HepG2 (cell line): ENCODE measurements around the gene EEF1E1. TPM values are rescaled to one million over a fixed set of nuclear protein-coding genes. Genes with fewer than 3 reads are reported as not detected.

ENCODE experiments used
- ATAC-seq: fragments of 200-7000 bp; cut with Tn5 transposase; 3 replicates; pipeline ENCODE4 v1.9.1; 2020; ENCODE audit warnings: mild to moderate bottlenecking, moderate library complexity
- BruUV-seq: library from RNA; stranded (reverse); fragments of 400-500 nt; replicated peaks from 2 replicates; lab custom pipeline; 2021; lab: Mats Ljungman, UMichigan
- CTCF ChIA-PET: fragments of 300-600 bp; formaldehyde crosslinking; extraction: SDS; loops from one replicate; lab custom pipeline; 2021; ENCODE audit warnings: low total read pairs, inconsistent platforms, low intra/inter-chr PET ratio; lab: Yijun Ruan, JAX
- POLR2A ChIA-PET: fragments of 350-600 bp; sonication (Branson Sonifier 250); formaldehyde crosslinking; loops from one replicate; lab custom pipeline; 2020; ENCODE audit warnings: antibody characterized with exemption, inconsistent platforms; lab: Yijun Ruan, JAX
- DNase-seq: peaks from one replicate; pipeline ENCODE4 v3.0.0-alpha.2; 2015; ENCODE audit warnings: low spot score
- FAIRE-seq: peaks from 3 replicates; lab custom pipeline; 2011; peaks lifted over from hg19 to GRCh38; lab: Jason Lieb, UNC
- H2AFZ ChIP-seq: one replicate; pipeline ENCODE4 v1.6.1; 2011; ENCODE audit warnings: low read length, inconsistent platforms
- H3K27ac ChIP-seq: fragments of 300-600 bp; 3 replicates; pipeline ENCODE4 v1.8.0; 2011; ENCODE audit warnings: mixed run types, mild to moderate bottlenecking, mixed read lengths, low read length, inconsistent platforms; ENCODE audit not compliant: insufficient read depth; ENCODE audit errors: extremely low read length
- H3K27me3 ChIP-seq, 2 experiments: fragments of 200-600 bp in 1 of 2; 2 replicates in 1 of 2; 3 replicates in 1 of 2; pipeline versions ENCODE4 v1.6.0 to v1.8.0; 2011; ENCODE audit warnings: low read length in 2 of 2, mild to moderate bottlenecking in 2 of 2, moderate library complexity in 2 of 2, inconsistent platforms in 1 of 2; ENCODE audit not compliant: insufficient read depth in 2 of 2, control insufficient read depth in 1 of 2
- H3K36me3 ChIP-seq, 2 experiments: fragments of 200-600 bp in 1 of 2; replicated peaks in 1 of 2; 2 replicates in 1 of 2; 3 replicates in 1 of 2; pipeline versions ENCODE4 v1.5.1 to v1.8.0; 2011; ENCODE audit warnings: low read length in 2 of 2, inconsistent platforms in 1 of 2; ENCODE audit not compliant: insufficient read depth in 2 of 2, control insufficient read depth in 1 of 2
- H3K4me1 ChIP-seq: 2 replicates; pipeline ENCODE4 v1.5.1; 2012; ENCODE audit warnings: low read length, inconsistent platforms; ENCODE audit not compliant: insufficient read depth
- H3K4me2 ChIP-seq: 2 replicates; pipeline ENCODE4 v1.6.0; 2011; ENCODE audit warnings: low read depth, low read length, inconsistent platforms
- H3K4me3 ChIP-seq, 3 experiments: fragments of 200-600 bp in 1 of 3; sonication (generic), shearing (Covaris generic) in 1 of 3; replicated peaks in 1 of 3; 2 replicates each; pipeline ENCODE4 v1.5.1; 2011 to 2016; ENCODE audit warnings: low read length in 3 of 3, inconsistent platforms in 2 of 3, low read depth in 2 of 3, mild to moderate bottlenecking in 2 of 3, control low read depth in 1 of 3, mixed read lengths in 1 of 3; ENCODE audit not compliant: insufficient read depth in 1 of 3
- H3K79me2 ChIP-seq: one replicate; pipeline ENCODE4 v1.6.1; 2011; ENCODE audit warnings: low read length, inconsistent platforms; ENCODE audit not compliant: insufficient read depth
- H3K9ac ChIP-seq: 2 replicates; pipeline ENCODE4 v1.6.0; 2011; ENCODE audit warnings: mild to moderate bottlenecking, low read depth, low read length, inconsistent platforms; ENCODE audit not compliant: insufficient read depth
- H3K9me3 ChIP-seq: 2 replicates; pipeline ENCODE4 v1.5.1; 2012; ENCODE audit warnings: mild to moderate bottlenecking, low read length
- H4K20me1 ChIP-seq: 2 replicates; pipeline ENCODE4 v1.6.0; 2011; ENCODE audit warnings: inconsistent platforms, mild to moderate bottlenecking, low read length, moderate library complexity; ENCODE audit not compliant: insufficient read depth
- ARNT ChIP-seq: fragments of 450-650 bp; IDR thresholded peaks from 2 replicates; pipeline ENCODE4 v1.6.1; 2017
- ATF1 ChIP-seq: IDR thresholded peaks from 2 replicates; pipeline ENCODE4 v1.6.1; 2016; ENCODE audit warnings: mild to moderate bottlenecking, control low read depth
- ESRRA ChIP-seq: sonication (generic); formaldehyde crosslinking; IDR thresholded peaks from 2 replicates; pipeline ENCODE4 v1.5.1; 2020; ENCODE audit warnings: mild to moderate bottlenecking, low read depth, missing genetic modification reagents
- FOXM1 ChIP-seq: sonication (generic); formaldehyde crosslinking; IDR thresholded peaks from 2 replicates; pipeline ENCODE4 v1.5.0; 2020; ENCODE audit warnings: missing genetic modification reagents
- KAT7 ChIP-seq: IDR thresholded peaks from 2 replicates; pipeline ENCODE4 v1.6.1; 2018; ENCODE audit warnings: borderline replicate concordance, missing compliant biosample characterization
- KDM5B ChIP-seq: sonication (generic); formaldehyde crosslinking; IDR thresholded peaks from 2 replicates; pipeline ENCODE4 v1.4.0; 2020; ENCODE audit warnings: missing genetic modification reagents, mild to moderate bottlenecking, borderline replicate concordance
- KMT2B ChIP-seq: IDR thresholded peaks from 2 replicates; pipeline ENCODE4 v1.6.1; 2016; ENCODE audit warnings: missing genetic modification reagents, missing compliant biosample characterization
- MED1 ChIP-seq: sonication (generic); formaldehyde crosslinking; IDR thresholded peaks from 2 replicates; pipeline ENCODE4 v1.4.0; 2020; ENCODE audit warnings: missing genetic modification reagents
- ZFAT ChIP-seq: sonication (generic); formaldehyde crosslinking; conservative IDR thresholded peaks from 2 replicates; pipeline ENCODE4 v1.8.1; 2023; ENCODE audit warnings: missing genetic modification reagents, inconsistent platforms
- ZFP41 ChIP-seq: sonication (generic); formaldehyde crosslinking; IDR thresholded peaks from 2 replicates; pipeline ENCODE4 v1.4.0; 2020; ENCODE audit warnings: mild to moderate bottlenecking, missing genetic modification reagents, borderline replicate concordance
- ZIK1 ChIP-seq: sonication (generic); formaldehyde crosslinking; IDR thresholded peaks from 2 replicates; pipeline ENCODE4 v1.5.0; 2020; ENCODE audit warnings: mild to moderate bottlenecking, low read depth, missing genetic modification reagents, borderline replicate concordance
- ZNF234 ChIP-seq: sonication (generic); formaldehyde crosslinking; conservative IDR thresholded peaks from 2 replicates; pipeline ENCODE4 v1.5.1; 2020; ENCODE audit warnings: mild to moderate bottlenecking, missing genetic modification reagents
- ZNF253 ChIP-seq: sonication (generic); formaldehyde crosslinking; IDR thresholded peaks from 2 replicates; pipeline ENCODE4 v1.8.0; 2022; ENCODE audit warnings: mild to moderate bottlenecking, missing genetic modification reagents, borderline replicate concordance
- ZNF264 ChIP-seq: sonication (generic); formaldehyde crosslinking; IDR thresholded peaks from 2 replicates; pipeline ENCODE4 v1.4.0; 2020; ENCODE audit warnings: missing genetic modification reagents
- ZNF530 ChIP-seq: sonication (generic); formaldehyde crosslinking; IDR thresholded peaks from 2 replicates; pipeline ENCODE4 v1.5.0; 2020; ENCODE audit warnings: low read depth, mild to moderate bottlenecking, missing genetic modification reagents
- ZNF556 ChIP-seq: sonication (generic); formaldehyde crosslinking; IDR thresholded peaks from 2 replicates; pipeline ENCODE4 v1.4.0; 2020; ENCODE audit warnings: mild to moderate bottlenecking, missing genetic modification reagents, borderline replicate concordance
- ZNF607 ChIP-seq: sonication (generic); formaldehyde crosslinking; IDR thresholded peaks from 2 replicates; pipeline ENCODE4 v1.5.1; 2020; ENCODE audit warnings: missing genetic modification reagents, mild to moderate bottlenecking, borderline replicate concordance
- ZNF775 ChIP-seq: sonication (generic); formaldehyde crosslinking; IDR thresholded peaks from 2 replicates; pipeline ENCODE4 v1.4.0; 2020; ENCODE audit warnings: missing genetic modification reagents, mild to moderate bottlenecking, moderate library complexity, borderline replicate concordance
- ZNF816 ChIP-seq: sonication (generic); formaldehyde crosslinking; IDR thresholded peaks from 2 replicates; pipeline ENCODE4 v1.8.0; 2022; ENCODE audit warnings: missing genetic modification reagents, mild to moderate bottlenecking, borderline replicate concordance
- WGBS: methylation state at CpG from one replicate; pipeline ENCODE4 v1.1.6; 2017; ENCODE audit warnings: low lambda C conversion rate; 5-methylcytosine and 5-hydroxymethylcytosine counted together
- in situ Hi-C: cut with HindIII; loops from 2 replicates; pipeline ENCODE4 v1.10.0; 2017; ENCODE audit warnings: low pct_unique_long_range_greater_than_20kb; ENCODE audit not compliant: extremely low pct_ligation_motif_present
- intact Hi-C: fragments of 100-400 bp; cut with micrococcal nuclease; formaldehyde crosslinking; loops from one replicate; pipeline ENCODE4 v1.10.0; 2022; ENCODE audit not compliant: unreplicated experiment
- polyA plus RNA-seq, 8 experiments: library from polyadenylated mRNA; depleted of rRNA in 3 of 8; stranded (reverse) in 7 of 8; unstranded in 1 of 8; fragments of >200 nt; fragmentation: Illumina TruSeq in 4 of 8; extraction: Trizol in 4 of 8; gene quantifications; 2 replicates each; pipeline versions ENCODE4 v1.2.1 to v1.2.3, GENCODE V29; 2011 to 2016; ENCODE audit warnings: low read depth in 4 of 8, missing spikeins in 1 of 8, mixed read lengths in 1 of 8; ENCODE audit not compliant: insufficient read depth in 1 of 8
- total RNA-seq, 5 experiments: library from RNA; depleted of rRNA; stranded (reverse); fragments of >200 nt; fragmentation: Illumina TruSeq; extraction: Trizol; gene quantifications; 2 replicates each; pipeline ENCODE4 v1.2.3, GENCODE V29; 2016; ENCODE audit warnings: low read depth in 1 of 5
- TF ChIP-seq, protein P1 (sequence below): sonication (generic); formaldehyde crosslinking; IDR thresholded peaks from 2 replicates; pipeline ENCODE4 v1.8.0; 2022; ENCODE audit warnings: mild to moderate bottlenecking, missing genetic modification reagents; ENCODE audit not compliant: insufficient replicate concordance
- TF ChIP-seq, protein P2 (sequence below): sonication (generic); formaldehyde crosslinking; IDR thresholded peaks from 2 replicates; pipeline ENCODE4 v1.8.0; 2022; ENCODE audit warnings: missing genetic modification reagents, low read depth, mild to moderate bottlenecking, borderline replicate concordance
- TF ChIP-seq, protein P3 (sequence below): sonication (generic); formaldehyde crosslinking; IDR thresholded peaks from 2 replicates; pipeline ENCODE4 v1.4.0; 2020; ENCODE audit warnings: missing genetic modification reagents, borderline replicate concordance

Gene EEF1E1
- total and polyA plus RNA-seq, 2 of the 13 experiments (the other 11 are each of a cell fraction or from before 2014, with no cell fraction given) = 128 to 188 TPM

DNA sequence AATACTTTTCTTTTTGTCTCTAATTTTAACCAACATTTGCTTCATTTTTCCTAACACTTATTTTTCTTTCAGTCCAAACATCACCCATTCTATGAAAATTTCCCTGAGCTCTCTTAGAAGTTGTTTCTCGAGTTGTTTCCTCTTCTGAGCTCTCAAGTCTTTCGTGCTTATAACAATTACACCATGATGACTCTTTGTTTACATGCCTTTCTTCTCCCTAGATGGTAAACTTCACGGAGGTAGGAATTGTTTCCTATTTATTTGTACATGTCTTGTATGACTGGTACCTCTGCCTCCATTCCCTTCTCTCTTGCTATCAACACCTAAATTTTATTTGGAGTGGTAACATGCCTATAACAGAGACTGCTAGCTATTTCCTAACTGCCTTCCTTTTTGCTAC is 44.6 kb downstream of the EEF1E1 start (continued):
- TF ChIP-seq ATF1 (CRISPR knock-in tag) = no peak
- TF ChIP-seq ZNF607 = no peak
- TF ChIP-seq KAT7 = no peak
- TF ChIP-seq ZFP41 (CRISPR knock-in tag) = no peak
- TF ChIP-seq, protein P1, sequence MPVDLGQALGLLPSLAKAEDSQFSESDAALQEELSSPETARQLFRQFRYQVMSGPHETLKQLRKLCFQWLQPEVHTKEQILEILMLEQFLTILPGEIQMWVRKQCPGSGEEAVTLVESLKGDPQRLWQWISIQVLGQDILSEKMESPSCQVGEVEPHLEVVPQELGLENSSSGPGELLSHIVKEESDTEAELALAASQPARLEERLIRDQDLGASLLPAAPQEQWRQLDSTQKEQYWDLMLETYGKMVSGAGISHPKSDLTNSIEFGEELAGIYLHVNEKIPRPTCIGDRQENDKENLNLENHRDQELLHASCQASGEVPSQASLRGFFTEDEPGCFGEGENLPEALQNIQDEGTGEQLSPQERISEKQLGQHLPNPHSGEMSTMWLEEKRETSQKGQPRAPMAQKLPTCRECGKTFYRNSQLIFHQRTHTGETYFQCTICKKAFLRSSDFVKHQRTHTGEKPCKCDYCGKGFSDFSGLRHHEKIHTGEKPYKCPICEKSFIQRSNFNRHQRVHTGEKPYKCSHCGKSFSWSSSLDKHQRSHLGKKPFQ (CRISPR knock-in tag) = no peak
- no peak for TF ChIP-seq MED1 (CRISPR knock-in tag)
- TF ChIP-seq ARNT = no peak
- TF ChIP-seq, protein P2, sequence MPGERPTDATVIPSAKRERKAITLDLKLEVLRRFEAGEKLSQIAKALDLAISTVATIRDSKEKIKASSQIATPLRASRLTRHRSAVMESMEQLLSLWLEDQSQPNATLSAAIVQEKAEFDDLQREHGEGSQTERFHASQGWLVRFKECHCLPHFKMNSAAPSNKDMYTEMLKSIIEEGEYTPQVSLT (CRISPR knock-in tag) = no peak
- TF ChIP-seq ZNF556 (CRISPR knock-in tag) = no peak
- TF ChIP-seq ZNF816 (CRISPR knock-in tag) = no peak
- no peak for TF ChIP-seq ZFAT
- TF ChIP-seq, all 625 proteins: peak for 0

DNA sequence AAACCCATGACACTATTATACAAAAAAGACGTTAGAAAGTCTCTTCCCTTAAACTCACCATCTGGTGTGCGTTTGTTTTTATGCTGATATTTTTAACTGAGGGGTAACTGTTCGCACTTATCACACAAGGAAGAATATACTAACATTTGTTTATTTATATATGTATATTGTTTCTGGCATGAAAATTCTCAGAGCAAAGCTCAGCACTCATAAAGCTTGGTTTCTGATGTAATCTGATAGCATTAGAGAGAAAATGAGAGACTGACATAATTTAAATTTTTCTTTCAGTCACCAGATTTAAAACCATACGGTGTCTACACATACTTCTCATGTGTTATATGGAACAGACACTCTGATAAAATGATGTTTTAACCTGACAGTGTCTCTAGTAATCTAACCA is 45.1 kb downstream of the EEF1E1 start:
- H3K27me3 ChIP-seq = no peaks in the 10 kb centered on the region
- peaks cover 10 to 60% of the 10 kb centered on the region in 2 experiments; a peak in 4 of 5 replicates for H3K36me3 ChIP-seq
- no peaks in the 10 kb centered on the region for H4K20me1 ChIP-seq
- H3K9me3 ChIP-seq = no peaks in the 10 kb centered on the region
- no peak overlapping the region for H3K27ac ChIP-seq
- BruUV-seq = no TSS peak
- H3K4me3 ChIP-seq = no peak overlapping the region
- FAIRE-seq = no peak
- no peak for ATAC-seq
- 98% methylated on average over 4 of the region's 4 CpGs for WGBS
- H3K79me2 ChIP-seq = no peaks in the 10 kb centered on the region
- ChIA-PET CTCF (no interaction called here), POLR2A (no interaction called here)
- no peak for DNase-seq
- in situ Hi-C loops (no loop called here), intact Hi-C loops (no loop called here)
- no peak overlapping the region for H3K4me2 ChIP-seq
- H3K9ac ChIP-seq = no peak overlapping the region
- H2AFZ ChIP-seq = no peak overlapping the region
- H3K4me1 ChIP-seq = peaks cover 9% of the 10 kb centered on the region
- TF ChIP-seq ZNF234 (CRISPR knock-in tag) = no peak
- TF ChIP-seq KMT2B = no peak
- TF ChIP-seq ZNF253 (CRISPR knock-in tag) = no peak
- TF ChIP-seq ZNF264 = no peak
- TF ChIP-seq ZIK1 = no peak
- TF ChIP-seq ZNF775 (CRISPR knock-in tag) = no peak
- TF ChIP-seq, protein P3, sequence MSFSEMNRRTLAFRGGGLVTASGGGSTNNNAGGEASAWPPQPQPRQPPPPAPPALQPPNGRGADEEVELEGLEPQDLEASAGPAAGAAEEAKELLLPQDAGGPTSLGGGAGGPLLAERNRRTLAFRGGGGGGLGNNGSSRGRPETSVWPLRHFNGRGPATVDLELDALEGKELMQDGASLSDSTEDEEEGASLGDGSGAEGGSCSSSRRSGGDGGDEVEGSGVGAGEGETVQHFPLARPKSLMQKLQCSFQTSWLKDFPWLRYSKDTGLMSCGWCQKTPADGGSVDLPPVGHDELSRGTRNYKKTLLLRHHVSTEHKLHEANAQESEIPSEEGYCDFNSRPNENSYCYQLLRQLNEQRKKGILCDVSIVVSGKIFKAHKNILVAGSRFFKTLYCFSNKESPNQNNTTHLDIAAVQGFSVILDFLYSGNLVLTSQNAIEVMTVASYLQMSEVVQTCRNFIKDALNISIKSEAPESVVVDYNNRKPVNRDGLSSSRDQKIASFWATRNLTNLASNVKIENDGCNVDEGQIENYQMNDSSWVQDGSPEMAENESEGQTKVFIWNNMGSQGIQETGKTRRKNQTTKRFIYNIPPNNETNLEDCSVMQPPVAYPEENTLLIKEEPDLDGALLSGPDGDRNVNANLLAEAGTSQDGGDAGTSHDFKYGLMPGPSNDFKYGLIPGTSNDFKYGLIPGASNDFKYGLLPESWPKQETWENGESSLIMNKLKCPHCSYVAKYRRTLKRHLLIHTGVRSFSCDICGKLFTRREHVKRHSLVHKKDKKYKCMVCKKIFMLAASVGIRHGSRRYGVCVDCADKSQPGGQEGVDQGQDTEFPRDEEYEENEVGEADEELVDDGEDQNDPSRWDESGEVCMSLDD (CRISPR knock-in tag) = no peak
- TF ChIP-seq FOXM1 (CRISPR knock-in tag) = no peak
- no peak for TF ChIP-seq ZNF530
- no peak for TF ChIP-seq ESRRA (CRISPR knock-in tag)
- TF ChIP-seq KDM5B (CRISPR knock-in tag) = no peak
